SU-DHL-6 (cell line): ENCODE results near the gene ARAF.

Experiments
- H2AFZ ChIP-seq: fragments of 200-600 bp; sonication (generic); 2 replicates; pipeline ENCODE4 v1.6.1; 2014; ENCODE audit warnings: low read depth, mild to moderate bottlenecking, moderate library complexity, mixed read lengths, antibody characterized with exemption, low read length; ENCODE audit not compliant: severe bottlenecking
- H3F3A ChIP-seq: fragments of 200-600 bp; shearing (Covaris generic); 2 replicates; pipeline ENCODE4 v1.6.0; 2016; ENCODE audit warnings: antibody characterized with exemption, mild to moderate bottlenecking; ENCODE audit not compliant: insufficient read depth
- H3K27ac ChIP-seq: fragments of 200-600 bp; sonication (generic); 2 replicates; pipeline ENCODE4 v1.5.1; 2016; ENCODE audit warnings: low read depth, mild to moderate bottlenecking, low read length, moderate library complexity, mixed read lengths
- H3K27me3 ChIP-seq: fragments of 200-600 bp; sonication (generic), shearing (Covaris generic); 2 replicates; pipeline ENCODE4 v1.6.0; 2014; ENCODE audit warnings: mild to moderate bottlenecking, low read length
- H3K36me3 ChIP-seq: fragments of 200-600 bp; sonication (generic); 2 replicates; pipeline ENCODE4 v1.6.1; 2014; ENCODE audit warnings: mild to moderate bottlenecking, low read length, mixed read lengths
- H3K4me2 ChIP-seq: fragments of 300-600, 200-600 bp; shearing (Covaris generic), sonication (generic); 2 replicates; pipeline ENCODE4 v1.6.0; 2014; ENCODE audit warnings: low read length, low read depth, mild to moderate bottlenecking; ENCODE audit not compliant: poor library complexity, severe bottlenecking
- H3K4me3 ChIP-seq: fragments of 200-600 bp; sonication (generic); 2 replicates; pipeline ENCODE4 v1.5.1; 2014; ENCODE audit warnings: antibody characterized with exemption, low read length, mild to moderate bottlenecking, mixed read lengths; ENCODE audit not compliant: insufficient read depth, poor library complexity, severe bottlenecking
- H3K79me2 ChIP-seq: fragments of 200-600 bp; sonication (generic); 2 replicates; pipeline ENCODE4 v1.6.1; 2014; ENCODE audit warnings: mild to moderate bottlenecking, low read length, moderate library complexity; ENCODE audit not compliant: insufficient read depth
- H3K9ac ChIP-seq: fragments of 200-600 bp; sonication (generic); 2 replicates; pipeline ENCODE4 v1.7.0; 2014; ENCODE audit warnings: mild to moderate bottlenecking, low read length
- H3K9me2 ChIP-seq: fragments of 200-600 bp; sonication (generic); replicated peaks from 2 replicates; pipeline ENCODE4 v1.6.1; 2014; ENCODE audit warnings: low read length; ENCODE audit not compliant: insufficient read depth
- H3K9me3 ChIP-seq: fragments of 200-600 bp; sonication (generic); 2 replicates; pipeline ENCODE4 v1.6.1; 2014; ENCODE audit warnings: low read length, mixed read lengths; ENCODE audit not compliant: insufficient read depth
- H4K20me1 ChIP-seq: fragments of 200-600 bp; sonication (generic); 2 replicates; pipeline ENCODE4 v1.6.1; 2014; ENCODE audit warnings: low read depth, mild to moderate bottlenecking, antibody characterized with exemption, low read length, moderate library complexity, mixed read lengths
- EZH2phosphoT487 ChIP-seq: fragments of 200-600 bp; sonication (generic), shearing (Covaris generic); conservative IDR thresholded peaks from 2 replicates; pipeline ENCODE4 v1.6.1; 2018; ENCODE audit warnings: mild to moderate bottlenecking, antibody characterized with exemption, low read length, moderate library complexity, mixed read lengths
- TF ChIP-seq, protein P1 (sequence below): fragments of 200-600 bp; sonication (generic); IDR thresholded peaks from one replicate; pipeline ENCODE4 v1.5.1; 2017; ENCODE audit warnings: antibody characterized with exemption, mild to moderate bottlenecking, low read length, moderate library complexity; ENCODE audit not compliant: insufficient read depth, poor library complexity, severe bottlenecking

ARAF gene

DNA sequence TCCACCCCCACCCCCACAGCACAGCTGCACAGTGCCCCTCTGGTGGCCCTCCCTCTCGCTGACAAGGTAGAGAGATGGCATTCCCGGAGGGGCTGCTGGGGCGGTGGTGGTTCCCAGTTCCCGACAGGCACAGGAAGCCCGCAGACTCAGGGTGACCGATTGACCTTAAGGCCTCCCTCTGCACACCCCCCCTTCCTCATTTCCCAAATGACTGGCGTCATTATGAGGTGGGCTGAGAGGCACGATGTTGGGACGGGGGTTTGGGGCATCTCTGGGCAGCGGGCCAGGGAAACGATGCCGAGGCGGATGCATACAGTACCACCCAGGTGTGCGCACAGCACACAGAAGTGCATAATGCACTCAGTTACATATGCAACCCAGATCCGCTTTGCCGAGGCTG lies 17.7 kb downstream of the ARAF start:
- H3K79me2 ChIP-seq: no peaks in the 10 kb centered on the region
- no peaks in the 10 kb centered on the region for H3K36me3 ChIP-seq
- no peaks in the 10 kb centered on the region for H3F3A ChIP-seq
- no peaks in the 10 kb centered on the region for H3K9me3 ChIP-seq
- H3K27ac ChIP-seq: no peak overlapping the region
- no peak overlapping the region for H3K4me3 ChIP-seq
- H4K20me1 ChIP-seq: no peaks in the 10 kb centered on the region
- TF ChIP-seq, protein P1, sequence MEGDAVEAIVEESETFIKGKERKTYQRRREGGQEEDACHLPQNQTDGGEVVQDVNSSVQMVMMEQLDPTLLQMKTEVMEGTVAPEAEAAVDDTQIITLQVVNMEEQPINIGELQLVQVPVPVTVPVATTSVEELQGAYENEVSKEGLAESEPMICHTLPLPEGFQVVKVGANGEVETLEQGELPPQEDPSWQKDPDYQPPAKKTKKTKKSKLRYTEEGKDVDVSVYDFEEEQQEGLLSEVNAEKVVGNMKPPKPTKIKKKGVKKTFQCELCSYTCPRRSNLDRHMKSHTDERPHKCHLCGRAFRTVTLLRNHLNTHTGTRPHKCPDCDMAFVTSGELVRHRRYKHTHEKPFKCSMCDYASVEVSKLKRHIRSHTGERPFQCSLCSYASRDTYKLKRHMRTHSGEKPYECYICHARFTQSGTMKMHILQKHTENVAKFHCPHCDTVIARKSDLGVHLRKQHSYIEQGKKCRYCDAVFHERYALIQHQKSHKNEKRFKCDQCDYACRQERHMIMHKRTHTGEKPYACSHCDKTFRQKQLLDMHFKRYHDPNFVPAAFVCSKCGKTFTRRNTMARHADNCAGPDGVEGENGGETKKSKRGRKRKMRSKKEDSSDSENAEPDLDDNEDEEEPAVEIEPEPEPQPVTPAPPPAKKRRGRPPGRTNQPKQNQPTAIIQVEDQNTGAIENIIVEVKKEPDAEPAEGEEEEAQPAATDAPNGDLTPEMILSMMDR: no peak
- TF ChIP-seq EZH2phosphoT487: no peak
- H3K9me2 ChIP-seq: no peaks in the 10 kb centered on the region
- H3K9ac ChIP-seq: no peak overlapping the region
- no peak overlapping the region for H2AFZ ChIP-seq
- no peaks in the 10 kb centered on the region for H3K27me3 ChIP-seq
- H3K4me2 ChIP-seq: no peak overlapping the region

DNA sequence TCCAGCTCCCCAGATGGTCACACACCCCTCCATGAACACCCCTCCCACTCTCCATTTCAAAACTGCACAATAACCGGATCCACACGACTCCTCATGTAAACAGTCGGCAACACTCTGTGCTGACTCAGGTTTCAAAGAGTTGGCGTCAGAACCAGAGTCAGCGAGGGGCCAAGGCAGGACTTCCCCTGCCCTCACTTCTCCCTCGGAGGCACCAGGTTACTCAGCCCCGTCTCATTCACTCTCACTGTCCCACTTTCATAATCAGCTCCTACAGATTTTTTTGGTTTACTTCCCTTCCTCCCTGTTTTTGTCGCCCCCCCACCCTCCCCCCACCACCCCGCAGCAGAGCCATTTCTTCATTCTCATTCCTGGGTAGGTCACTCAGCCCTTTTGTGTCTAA lies 18.5 kb downstream of the ARAF start:
- H3F3A ChIP-seq: no peaks in the 10 kb centered on the region
- H2AFZ ChIP-seq: no peak overlapping the region
- no peaks in the 10 kb centered on the region for H3K9me2 ChIP-seq
- no peaks in the 10 kb centered on the region for H3K9me3 ChIP-seq
- H3K79me2 ChIP-seq: no peaks in the 10 kb centered on the region
- no peak overlapping the region for H3K4me2 ChIP-seq
- no peak overlapping the region for H3K9ac ChIP-seq
- no peaks in the 10 kb centered on the region for H4K20me1 ChIP-seq
- no peaks in the 10 kb centered on the region for H3K36me3 ChIP-seq
- no peak for TF ChIP-seq EZH2phosphoT487
- TF ChIP-seq, protein P1: no peak
- no peaks in the 10 kb centered on the region for H3K27me3 ChIP-seq
- H3K27ac ChIP-seq: no peak overlapping the region
- H3K4me3 ChIP-seq: no peak overlapping the region

DNA sequence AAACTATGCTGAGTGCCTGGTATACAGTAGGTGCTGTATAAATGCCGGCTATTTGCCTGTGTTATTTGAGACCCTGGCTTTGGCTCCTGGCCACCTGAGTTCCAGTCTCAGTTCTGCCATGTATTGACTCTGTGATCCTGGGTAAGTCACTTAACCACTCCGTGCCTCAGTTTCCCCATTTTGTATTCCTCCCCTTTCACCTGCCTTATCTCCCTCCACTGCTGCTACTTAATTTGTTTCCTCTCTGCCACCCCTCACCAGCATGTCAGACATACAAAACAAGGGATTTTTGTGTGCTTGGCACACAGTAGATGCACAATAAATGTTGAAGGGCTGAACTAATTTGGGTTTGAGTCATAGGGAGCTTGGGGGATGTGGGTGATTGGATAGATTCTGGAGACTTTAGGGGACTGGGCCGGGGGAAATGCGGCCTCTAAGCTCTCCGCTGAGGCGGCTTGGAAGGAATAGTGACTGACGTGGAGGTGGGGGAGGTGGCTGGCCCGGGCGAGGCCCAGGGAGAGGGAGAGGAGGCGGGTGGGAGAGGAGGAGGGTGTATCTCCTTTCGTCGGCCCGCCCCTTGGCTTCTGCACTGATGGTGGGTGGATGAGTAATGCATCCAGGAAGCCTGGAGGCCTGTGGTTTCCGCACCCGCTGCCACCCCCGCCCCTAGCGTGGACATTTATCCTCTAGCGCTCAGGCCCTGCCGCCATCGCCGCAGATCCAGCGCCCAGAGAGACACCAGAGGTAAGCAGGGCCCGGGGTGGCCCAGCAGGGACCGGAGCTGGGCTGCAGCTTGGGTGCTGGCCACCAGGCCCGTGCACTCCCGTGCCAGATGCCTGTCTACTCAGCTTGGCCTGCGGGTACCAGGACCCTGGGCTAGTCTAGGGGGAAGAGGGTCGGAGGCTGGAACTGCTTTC lies 21.0 kb downstream of the ARAF start, which contains the start of gene TIMP1:
TSS of gene TIMP1 (plus strand) at position 706 of the 917 bp plus-strand sequence. CDS start 980 bp downstream, outside the sequence.
- Histone ChIP-seq H3K36me3 (no peaks in the 10 kb centered on the region), H3K9me2 (no peaks in the 10 kb centered on the region), H3K4me3 (no peak within 1 kb of the TSS), H3K27ac (no peak within 1 kb of the TSS), H4K20me1 (no peaks in the 10 kb centered on the region), H3F3A (no peaks in the 10 kb centered on the region), H2AFZ (no peak within 1 kb of the TSS), H3K79me2 (no peaks in the 10 kb centered on the region), H3K9ac (no peak within 1 kb of the TSS), H3K27me3 (no peaks in the 10 kb centered on the region), H3K4me2 (no peak within 1 kb of the TSS), H3K9me3 (no peaks in the 10 kb centered on the region)
- TF ChIP-seq, protein P1: no peak
